CD4-positive, alpha-beta memory T cell (primary cell): ENCODE results near the gene KLKB1. TPM values are rescaled to one million over a fixed set of nuclear protein-coding genes. Genes with fewer than 3 reads are reported as not detected.
"Not testable (repeated sequence)": the region's sequence is repeated elsewhere in the genome, so short reads cannot be mapped to it uniquely, and the experiment has no call there.

Source experiments
- CTCF ChIA-PET: fragments of 350-600 bp; sonication (Branson Sonifier 250); formaldehyde crosslinking; loops from one replicate; lab custom pipeline; 2021; ENCODE audit warnings: inconsistent platforms; ENCODE audit not compliant: partially characterized antibody; lab: Charles Lee
- POLR2A ChIA-PET: fragments of 350-600 bp; sonication (Branson Sonifier 250); formaldehyde crosslinking; loops from one replicate; lab custom pipeline; 2021; ENCODE audit not compliant: partially characterized antibody; lab: Charles Lee
- DNase-seq, 5 donors: peaks; one replicate each; pipeline versions ENCODE4 v3.0.0 to v3.0.0-alpha.2; 2020 to 2022; ENCODE audit warnings: mixed read lengths in 1 of 5
- H3K27ac ChIP-seq: one replicate; pipeline ENCODE4 v1.7.0; 2013; ENCODE audit warnings: low read depth, low read length
- H3K27me3 ChIP-seq: 2 replicates; pipeline ENCODE4 v1.7.0; 2013; ENCODE audit warnings: mild to moderate bottlenecking, low read length, moderate library complexity; ENCODE audit not compliant: insufficient read depth
- H3K36me3 ChIP-seq: 2 replicates; pipeline ENCODE4 v1.7.0; 2013; ENCODE audit warnings: mild to moderate bottlenecking, low read length, moderate library complexity; ENCODE audit not compliant: insufficient read depth
- H3K4me1 ChIP-seq: 2 replicates; pipeline ENCODE4 v1.7.0; 2013; ENCODE audit warnings: mild to moderate bottlenecking, low read length, moderate library complexity; ENCODE audit not compliant: insufficient read depth
- H3K4me3 ChIP-seq, 2 donors: one replicate each; pipeline ENCODE4 v1.7.0; 2013; ENCODE audit warnings: low read length in 2 of 2, mild to moderate bottlenecking in 1 of 2
- H3K9me3 ChIP-seq, 2 donors: one replicate each; pipeline ENCODE4 v1.7.0; 2013; ENCODE audit warnings: low read length in 2 of 2, control low read depth in 1 of 2; ENCODE audit not compliant: control insufficient read depth in 1 of 2
- H3K27ac Mint-ChIP-seq, 7 donors: one replicate each; pipeline ENCODE4 v1.8.0; 2020 to 2021; ENCODE audit warnings: mixed read lengths in 7 of 7, mild to moderate bottlenecking in 6 of 7, inconsistent platforms in 3 of 7, moderate library complexity in 3 of 7
- H3K27me3 Mint-ChIP-seq, 2 donors: one replicate each; pipeline ENCODE4 v1.8.0; 2020 to 2021; ENCODE audit warnings: mixed read lengths in 2 of 2
- H3K36me3 Mint-ChIP-seq, 2 donors: one replicate each; pipeline ENCODE4 v1.8.0; 2020 to 2021; ENCODE audit warnings: mixed read lengths in 2 of 2, inconsistent platforms in 1 of 2, mild to moderate bottlenecking in 1 of 2
- H3K4me1 Mint-ChIP-seq, 4 donors: one replicate each; pipeline ENCODE4 v1.8.0; 2020 to 2021; ENCODE audit warnings: mixed read lengths in 4 of 4, mild to moderate bottlenecking in 1 of 4
- H3K4me3 Mint-ChIP-seq, 8 donors: one replicate each; pipeline ENCODE4 v1.8.0; 2020 to 2021; ENCODE audit warnings: mixed read lengths in 8 of 8, mild to moderate bottlenecking in 7 of 8, moderate library complexity in 6 of 8, inconsistent platforms in 3 of 8
- H3K9me3 Mint-ChIP-seq, 8 donors: one replicate each; pipeline ENCODE4 v1.8.0; 2020 to 2021; ENCODE audit warnings: mixed read lengths in 8 of 8, mild to moderate bottlenecking in 5 of 8, inconsistent platforms in 3 of 8, moderate library complexity in 1 of 8
- intact Hi-C: fragments of 100-400 bp; cut with micrococcal nuclease; formaldehyde crosslinking; loops from one replicate; pipeline ENCODE4 v1.15.1; 2023
- polyA plus RNA-seq, 2 donors: library from polyadenylated mRNA; unstranded; fragments of 300-500 nt; fragmentation: Illumina TruSeq; gene quantifications; one replicate each; pipeline ENCODE4 v1.2.3, GENCODE V29; 2021
- total RNA-seq, 2 experiments: library from RNA; stranded (reverse); gene quantifications; one replicate each; pipeline ENCODE4 v1.2.3, GENCODE V29; 2021

Gene KLKB1
- total and polyA plus RNA-seq, 4 experiments from 2014 or later, result 1.2 to 1.4 TPM; not detected in 2

- H3K36me3 ChIP-seq, result no peaks in the 10 kb centered on the region
- intact Hi-C loops, result no loop called here
Observed at GRCh38 chr4:186272699-186273391, 45.5 kb downstream of the KLKB1 start.

GRCh38 chr4:186273392-186273789 lies 46.1 kb downstream of the KLKB1 start:
- H3K4me3 ChIP-seq, intact Hi-C loops, H3K4me1 ChIP-seq, H3K27ac Mint-ChIP-seq, H3K4me1 Mint-ChIP-seq, CTCF ChIA-PET, H3K27ac ChIP-seq, H3K9me3 Mint-ChIP-seq, H3K4me3 Mint-ChIP-seq, H3K9me3 ChIP-seq, H3K36me3 Mint-ChIP-seq, H3K27me3 ChIP-seq, POLR2A ChIA-PET, DNase-seq, H3K36me3 ChIP-seq: not testable (repeated sequence)
- H3K27me3 Mint-ChIP-seq, result peaks cover 5 to 13% of the 10 kb centered on the region in 2 donors

More at GRCh38 chr4:186272699-186273391, 45.5 kb downstream of the KLKB1 start:
- no peak overlapping the region for H3K4me3 ChIP-seq
- POLR2A ChIA-PET, result no interaction called here
- no peak overlapping the region for H3K27ac Mint-ChIP-seq
- H3K9me3 ChIP-seq, result no peaks in the 10 kb centered on the region
- no peak for DNase-seq
- peaks cover 0 to 3% (median 0%) of the 10 kb centered on the region in 8 donors for H3K9me3 Mint-ChIP-seq
- no peaks in the 10 kb centered on the region for H3K4me1 ChIP-seq
- H3K4me1 Mint-ChIP-seq, result no peaks in the 10 kb centered on the region
- H3K27me3 Mint-ChIP-seq, result peaks cover 4 to 11% of the 10 kb centered on the region in 2 donors
- H3K27ac ChIP-seq, result no peak overlapping the region
- H3K27me3 ChIP-seq, result no peaks in the 10 kb centered on the region
- CTCF ChIA-PET, result no interaction called here
- no peak overlapping the region for H3K4me3 Mint-ChIP-seq
- no peaks in the 10 kb centered on the region for H3K36me3 Mint-ChIP-seq

- peaks cover 0 to 4% (median under 1%) of the 10 kb centered on the region in 4 donors for H3K4me1 Mint-ChIP-seq
- ChIA-PET CTCF (no interaction called here), POLR2A (no interaction called here)
- no peak overlapping the region for H3K27ac Mint-ChIP-seq
- Histone ChIP-seq H3K4me1 (no peaks in the 10 kb centered on the region), H3K9me3 (no peaks in the 10 kb centered on the region), H3K4me3 (no peak overlapping the region), H3K27me3 (no peaks in the 10 kb centered on the region), H3K36me3 (no peaks in the 10 kb centered on the region), H3K27ac (no peak overlapping the region)
- intact Hi-C loops, result no loop called here
- peaks cover 3 to 7% of the 10 kb centered on the region in 2 donors for H3K27me3 Mint-ChIP-seq
- no peaks in the 10 kb centered on the region for H3K9me3 Mint-ChIP-seq
- H3K4me3 Mint-ChIP-seq, result no peak overlapping the region
- DNase-seq, result no peak
- H3K36me3 Mint-ChIP-seq, result no peaks in the 10 kb centered on the region
Observed at GRCh38 chr4:186283311-186283710, 56.0 kb downstream of the KLKB1 start.

- no peaks in the 10 kb centered on the region for H3K36me3 Mint-ChIP-seq
- peaks cover 0 to 2% (median 0%) of the 10 kb centered on the region in 4 donors for H3K4me1 Mint-ChIP-seq
- Histone ChIP-seq H3K4me3 (no peak overlapping the region), H3K4me1 (no peaks in the 10 kb centered on the region), H3K27ac (no peak overlapping the region), H3K27me3 (no peaks in the 10 kb centered on the region), H3K9me3 (no peaks in the 10 kb centered on the region), H3K36me3 (no peaks in the 10 kb centered on the region)
- H3K9me3 Mint-ChIP-seq, result no peaks in the 10 kb centered on the region
- ChIA-PET CTCF (no interaction called here), POLR2A (no interaction called here)
- no peak for DNase-seq
- H3K27me3 Mint-ChIP-seq, result peaks cover 5 to 9% of the 10 kb centered on the region in 2 donors
- no peak overlapping the region for H3K4me3 Mint-ChIP-seq
- intact Hi-C loops, result no loop called here
- H3K27ac Mint-ChIP-seq, result no peak overlapping the region
Observed at GRCh38 chr4:186285147-186285546, 57.8 kb downstream of the KLKB1 start.

GRCh38 chr4:186286581-186286980 lies 59.3 kb downstream of the KLKB1 start:
- no peaks in the 10 kb centered on the region for H3K9me3 ChIP-seq
- intact Hi-C loops, result no loop called here
- H3K9me3 Mint-ChIP-seq, result no peaks in the 10 kb centered on the region
- peaks cover 5 to 12% of the 10 kb centered on the region in 2 donors for H3K27me3 Mint-ChIP-seq
- no peaks in the 10 kb centered on the region for H3K27me3 ChIP-seq
- no peak overlapping the region for H3K4me3 ChIP-seq
- POLR2A ChIA-PET, result no interaction called here
- H3K36me3 Mint-ChIP-seq, result no peaks in the 10 kb centered on the region
- no peaks in the 10 kb centered on the region for H3K36me3 ChIP-seq
- no peaks in the 10 kb centered on the region for H3K4me1 Mint-ChIP-seq
- CTCF ChIA-PET, result no interaction called here
- no peak overlapping the region for H3K27ac Mint-ChIP-seq
- no peak for DNase-seq
- no peaks in the 10 kb centered on the region for H3K4me1 ChIP-seq
- H3K4me3 Mint-ChIP-seq, result no peak overlapping the region
- no peak overlapping the region for H3K27ac ChIP-seq

GRCh38 chr4:186291256-186291890 lies 64.1 kb downstream of the KLKB1 start:
- no peak for DNase-seq
- Mint-ChIP-seq H3K36me3 (no peaks in the 10 kb centered on the region), H3K4me1 (peaks cover 0 to 2% (median 0%) of the 10 kb centered on the region in 4 donors), H3K4me3 (no peak overlapping the region), H3K27ac (no peak overlapping the region), H3K27me3 (peaks cover 8 to 25% of the 10 kb centered on the region in 2 donors), H3K9me3 (peaks cover 0 to 3% (median 0%) of the 10 kb centered on the region in 8 donors)
- H3K4me3 ChIP-seq, result no peak overlapping the region
- no peak overlapping the region for H3K27ac ChIP-seq
- no peaks in the 10 kb centered on the region for H3K36me3 ChIP-seq
- ChIA-PET POLR2A (no interaction called here), CTCF (no interaction called here)
- no peaks in the 10 kb centered on the region for H3K9me3 ChIP-seq
- H3K4me1 ChIP-seq, result no peaks in the 10 kb centered on the region
- intact Hi-C loops, result no loop called here
- no peaks in the 10 kb centered on the region for H3K27me3 ChIP-seq

GRCh38 chr4:186294160-186294559 lies 66.9 kb downstream of the KLKB1 start:
- Histone ChIP-seq H3K4me1 (no peaks in the 10 kb centered on the region), H3K27me3 (no peaks in the 10 kb centered on the region), H3K4me3 (no peak overlapping the region), H3K36me3 (no peaks in the 10 kb centered on the region), H3K9me3 (no peaks in the 10 kb centered on the region), H3K27ac (no peak overlapping the region)
- Mint-ChIP-seq H3K27me3 (peaks cover 16 to 34% of the 10 kb centered on the region in 2 donors), H3K4me1 (peaks cover 0 to 9% (median 4%) of the 10 kb centered on the region in 4 donors), H3K9me3 (peaks cover 0 to 3% (median 0%) of the 10 kb centered on the region in 8 donors), H3K27ac (no peak overlapping the region), H3K4me3 (no peak overlapping the region), H3K36me3 (no peaks in the 10 kb centered on the region)
- CTCF ChIA-PET, result interaction anchor here (6.2 kb wide), 1 partner anchor 294 kb away, joined by 34 read pairs; no protein-coding TSS in a partner anchor
- POLR2A ChIA-PET, result no interaction called here
- DNase-seq, result no peak
- intact Hi-C loops, result no loop called here
